GM12864 (cell line): ENCODE measurements around the gene LRRC49.

Experiments
- DNase-seq: peaks from one replicate; pipeline ENCODE4 v3.0.0-alpha.2; 2011; ENCODE audit warnings: low read depth
- H3K4me3 ChIP-seq: 2 replicates; pipeline ENCODE4 v1.5.1; 2011; ENCODE audit warnings: mild to moderate bottlenecking, low read depth, low read length, control low read depth
- CTCF ChIP-seq: IDR thresholded peaks from 2 replicates; pipeline ENCODE4 v1.5.1; 2011; ENCODE audit warnings: low read depth, mild to moderate bottlenecking, moderate library complexity, low read length, control low read depth, inconsistent platforms; ENCODE audit errors: missing control alignments

LRRC49 gene

GRCh38 chr15:71055461-71055860 lies 162.8 kb downstream of the LRRC49 start:
- TF ChIP-seq CTCF: no peak
- no peak for DNase-seq
- no peak overlapping the region for H3K4me3 ChIP-seq

GRCh38 chr15:71056111-71056510 lies 163.5 kb downstream of the LRRC49 start:
- no peak for DNase-seq
- no peak for TF ChIP-seq CTCF

GRCh38 chr15:71057143-71057542 lies 164.5 kb downstream of the LRRC49 start:
- no peak overlapping the region for H3K4me3 ChIP-seq
- TF ChIP-seq CTCF: no peak
- no peak for DNase-seq

More at GRCh38 chr15:71056111-71056510, 163.5 kb downstream of the LRRC49 start:
- no peak overlapping the region for H3K4me3 ChIP-seq

- H3K4me3 ChIP-seq: no peak overlapping the region
- DNase-seq: no peak
- TF ChIP-seq CTCF: no peak
Observed at GRCh38 chr15:71057581-71057980, 165.0 kb downstream of the LRRC49 start.

GRCh38 chr15:71060983-71061382 lies 168.4 kb downstream of the LRRC49 start:
- H3K4me3 ChIP-seq: no peak overlapping the region
- no peak for DNase-seq
- TF ChIP-seq CTCF: no peak

GRCh38 chr15:71066983-71067382 lies 174.4 kb downstream of the LRRC49 start:
- no peak overlapping the region for H3K4me3 ChIP-seq
- TF ChIP-seq CTCF: no peak
- DNase-seq: no peak

GRCh38 chr15:71069693-71070092 lies 177.1 kb downstream of the LRRC49 start:
- no peak overlapping the region for H3K4me3 ChIP-seq
- DNase-seq: no peak
- TF ChIP-seq CTCF: no peak
